H9 (cell line): ENCODE data around the gene TRAK2. TPM values are rescaled to one million over a fixed set of nuclear protein-coding genes. Genes with fewer than 3 reads are reported as not detected.

Source experiments
- DNase-seq: peaks from one replicate; pipeline ENCODE4 v3.0.0-alpha.2; 2017
- H2AFZ ChIP-seq: one replicate; pipeline ENCODE4 v1.6.1; 2013; ENCODE audit warnings: mild to moderate bottlenecking, low read length, control low read depth, moderate library complexity
- H2AK5ac ChIP-seq: 2 replicates; pipeline ENCODE4 v1.6.1; 2013; ENCODE audit warnings: low read length, control low read depth, mixed read lengths; ENCODE audit not compliant: insufficient read length
- H2BK120ac ChIP-seq: one replicate; pipeline ENCODE4 v1.6.1; 2013; ENCODE audit warnings: low read depth, mild to moderate bottlenecking, low read length, control low read depth, inconsistent platforms; ENCODE audit not compliant: poor library complexity, severe bottlenecking
- H2BK12ac ChIP-seq: 2 replicates; pipeline ENCODE4 v1.6.1; 2013; ENCODE audit warnings: low read length, control low read depth, mixed read lengths, low read depth; ENCODE audit not compliant: insufficient read length
- H2BK15ac ChIP-seq: 2 replicates; pipeline ENCODE4 v1.6.1; 2013; ENCODE audit warnings: low read depth, low read length, control low read depth
- H2BK20ac ChIP-seq: one replicate; pipeline ENCODE4 v1.6.1; 2013; ENCODE audit warnings: low read depth, mild to moderate bottlenecking, low read length, control low read depth, inconsistent platforms; ENCODE audit not compliant: poor library complexity, severe bottlenecking
- H2BK5ac ChIP-seq: 2 replicates; pipeline ENCODE4 v1.6.1; 2013; ENCODE audit warnings: low read length, control low read depth, mixed read lengths; ENCODE audit not compliant: insufficient read length
- H3K14ac ChIP-seq: 2 replicates; pipeline ENCODE4 v1.6.1; 2013; ENCODE audit warnings: low read length, control low read depth; ENCODE audit not compliant: insufficient read depth
- H3K18ac ChIP-seq: 2 replicates; pipeline ENCODE4 v1.6.1; 2013; ENCODE audit warnings: low read depth, mild to moderate bottlenecking, mixed read lengths, low read length, control low read depth; ENCODE audit not compliant: insufficient read length
- H3K23ac ChIP-seq: 2 replicates; pipeline ENCODE4 v1.6.1; 2013; ENCODE audit warnings: low read length, control low read depth, mixed read lengths, low read depth; ENCODE audit not compliant: insufficient read length
- H3K23me2 ChIP-seq: 2 replicates; pipeline ENCODE4 v1.6.1; 2013; ENCODE audit warnings: low read depth, mild to moderate bottlenecking, mixed read lengths, low read length, control low read depth; ENCODE audit not compliant: insufficient read length, poor library complexity, severe bottlenecking
- H3K27ac ChIP-seq: 2 replicates; pipeline ENCODE4 v1.5.1; 2013; ENCODE audit warnings: low read length, control low read depth, mixed read lengths, low read depth; ENCODE audit not compliant: insufficient read length
- H3K27me3 ChIP-seq: 2 replicates; pipeline ENCODE4 v1.6.1; 2013; ENCODE audit warnings: low read length, control low read depth, inconsistent platforms; ENCODE audit not compliant: insufficient read depth
- H3K4ac ChIP-seq: 2 replicates; pipeline ENCODE4 v1.6.1; 2013; ENCODE audit warnings: low read depth, mild to moderate bottlenecking, control low read depth, inconsistent platforms, low read length, moderate library complexity
- H3K4me1 ChIP-seq: 2 replicates; pipeline ENCODE4 v1.6.1; 2013; ENCODE audit warnings: low read length, control low read depth, inconsistent platforms; ENCODE audit not compliant: insufficient read depth
- H3K4me2 ChIP-seq: 2 replicates; pipeline ENCODE4 v1.6.1; 2013; ENCODE audit warnings: low read length, control low read depth, mixed read lengths; ENCODE audit not compliant: insufficient read length, insufficient read depth
- H3K56ac ChIP-seq: 2 replicates; pipeline ENCODE4 v1.6.1; 2013; ENCODE audit warnings: low read depth, mild to moderate bottlenecking, mixed read lengths, low read length, control low read depth; ENCODE audit not compliant: insufficient read length
- H3K79me1 ChIP-seq: 2 replicates; pipeline ENCODE4 v1.6.1; 2013; ENCODE audit warnings: low read depth, mild to moderate bottlenecking, moderate library complexity, low read length, control low read depth, inconsistent platforms; ENCODE audit not compliant: insufficient read depth, poor library complexity, severe bottlenecking
- H3K79me2 ChIP-seq: 2 replicates; pipeline ENCODE4 v1.6.1; 2013; ENCODE audit warnings: low read length, control low read depth, inconsistent platforms; ENCODE audit not compliant: insufficient read depth
- H3K9ac ChIP-seq: 2 replicates; pipeline ENCODE4 v1.6.1; 2013; ENCODE audit warnings: low read length, control low read depth, mixed read lengths; ENCODE audit not compliant: insufficient read length; ENCODE audit errors: extremely low read depth
- H3K9me3 ChIP-seq: one replicate; pipeline ENCODE4 v1.6.1; 2013; ENCODE audit warnings: low read depth, low read length, inconsistent platforms; ENCODE audit not compliant: control insufficient read depth
- H3T11ph ChIP-seq: one replicate; pipeline ENCODE4 v1.6.1; 2013; ENCODE audit warnings: mild to moderate bottlenecking, low read length, control low read depth, inconsistent platforms
- H4K20me1 ChIP-seq: one replicate; pipeline ENCODE4 v1.6.1; 2013; ENCODE audit not compliant: control insufficient read depth, insufficient read length, insufficient read depth
- H4K5ac ChIP-seq: 2 replicates; pipeline ENCODE4 v1.6.1; 2013; ENCODE audit warnings: low read depth, mild to moderate bottlenecking, mixed read lengths, low read length, control low read depth; ENCODE audit not compliant: insufficient read length
- H4K8ac ChIP-seq: replicated peaks from 2 replicates; pipeline ENCODE4 v1.6.1; 2013; ENCODE audit warnings: low read length, control low read depth, mixed read lengths, low read depth; ENCODE audit not compliant: insufficient read length
- H4K91ac ChIP-seq: 2 replicates; pipeline ENCODE4 v1.6.1; 2013; ENCODE audit warnings: low read depth, mild to moderate bottlenecking, moderate library complexity, mixed read lengths, low read length, control low read depth; ENCODE audit not compliant: insufficient read length
- H3K27ac Mint-ChIP-seq, 3 experiments: 2 replicates in 2 of 3; 3 replicates in 1 of 3; pipeline ENCODE4 v1.8.0; 2020 to 2021; ENCODE audit warnings: mixed read lengths in 3 of 3, mild to moderate bottlenecking in 1 of 3, moderate library complexity in 1 of 3
- H3K27me3 Mint-ChIP-seq: 2 replicates; pipeline ENCODE4 v1.8.0; 2021; ENCODE audit warnings: low read depth, mild to moderate bottlenecking, moderate library complexity, mixed read lengths
- H3K36me3 Mint-ChIP-seq, 3 experiments: 2 replicates in 2 of 3; 3 replicates in 1 of 3; pipeline ENCODE4 v1.8.0; 2020 to 2021; ENCODE audit warnings: low read depth in 3 of 3, mixed read lengths in 3 of 3; ENCODE audit not compliant: insufficient read depth in 1 of 3
- H3K4me1 Mint-ChIP-seq, 2 experiments: 2 replicates each; pipeline ENCODE4 v1.8.0; 2020; ENCODE audit warnings: mixed read lengths in 2 of 2
- H3K4me3 Mint-ChIP-seq, 2 experiments: 2 replicates in 1 of 2; 3 replicates in 1 of 2; pipeline ENCODE4 v1.8.0; 2020 to 2021; ENCODE audit warnings: mild to moderate bottlenecking in 2 of 2, mixed read lengths in 2 of 2, moderate library complexity in 1 of 2
- H3K9me3 Mint-ChIP-seq, 2 experiments: 2 replicates in 1 of 2; 3 replicates in 1 of 2; pipeline ENCODE4 v1.8.0; 2020; ENCODE audit warnings: mild to moderate bottlenecking in 2 of 2, mixed read lengths in 2 of 2, moderate library complexity in 1 of 2
- CTCF ChIP-seq: fragments of 200-600 bp; sonication (generic); conservative IDR thresholded peaks from 3 replicates; pipeline ENCODE4 v1.8.0; 2021; ENCODE audit warnings: antibody characterized with exemption, mild to moderate bottlenecking
- WGBS: extraction: QIAGEN DNeasy Blood & Tissue Kit; methylation state at CpG from one replicate; pipeline ENCODE4 v1.1.7; 2013; ENCODE audit warnings: missing lambda C conversion rate, low lambda C conversion rate, mixed read lengths; ENCODE audit not compliant: insufficient read length; ENCODE audit errors: extremely low coverage; 5-methylcytosine and 5-hydroxymethylcytosine counted together
- total RNA-seq: library from RNA; stranded (reverse); gene quantifications from 2 replicates; pipeline ENCODE4 v1.2.1, GENCODE V29; 2021

The TRAK2 gene
- total RNA-seq, 1 experiment from 2014 or later, result 14.2 TPM

GRCh38 chr2:201433394-201433995 lies 17.8 kb downstream of the TRAK2 start:
- Histone ChIP-seq H3K9ac (no peak overlapping the region), H2AFZ (no peak overlapping the region), H4K91ac (no peak overlapping the region), H3K23ac (no peak overlapping the region), H3K9me3 (peaks cover 15% of the 10 kb centered on the region), H3T11ph (no peak overlapping the region), H2BK15ac (no peak overlapping the region), H2BK120ac (no peak overlapping the region), H3K18ac (no peak overlapping the region), H3K4me1 (peaks cover 2% of the 10 kb centered on the region; the same call in 1 of the 2 replicates), H2BK12ac (no peak overlapping the region), H3K27ac (no peak overlapping the region), H3K27me3 (no peaks in the 10 kb centered on the region), H4K5ac (no peak overlapping the region), H3K14ac (no peak overlapping the region), H3K56ac (no peak overlapping the region), H3K23me2 (no peaks in the 10 kb centered on the region), H2BK20ac (no peak overlapping the region), H4K20me1 (no peaks in the 10 kb centered on the region), H3K79me1 (no peaks in the 10 kb centered on the region), H3K4me2 (no peak overlapping the region), H3K79me2 (no peaks in the 10 kb centered on the region), H4K8ac (no peak overlapping the region), H3K4ac (no peak overlapping the region), H2AK5ac (no peak overlapping the region), H2BK5ac (no peak overlapping the region)
- Mint-ChIP-seq H3K36me3 (peaks cover 18 to 26% (median 26%) of the 10 kb centered on the region in 3 experiments), H3K27ac (peak overlapping the region in 2 of 3 experiments; percentile 55 to 60; a peak in 2 of 7 replicates), H3K4me1 (peaks cover 0 to 11% of the 10 kb centered on the region in 2 experiments; a peak in 2 of 4 replicates), H3K9me3 (peaks cover 26 to 27% of the 10 kb centered on the region in 2 experiments), H3K4me3 (no peak overlapping the region), H3K27me3 (no peaks in the 10 kb centered on the region)
- DNase-seq, result no peak
- WGBS, result no CpG with 5 or more reads among the region's 11 CpGs
- no peak for TF ChIP-seq CTCF
